ENCODE results near the gene GABARAP.

GABARAP gene

GRCh38 chr17:7251661-7252175, 9.5 kb upstream of the GABARAP start, which contains the start of gene CTDNEP1:
Gene CTDNEP1 (minus strand): TSS chr17:7251734. CDS start chr17:7251296, 438 bp downstream.
- no peak for TF ChIP-seq ZFX (IDR thresholded peaks at IDR 0.05)
- no peak for TF ChIP-seq CTCF (conservative IDR thresholded peaks at IDR 0.05)
- H3K27ac ChIP-seq: peak within 1 kb of the TSS; percentile 87

DNA sequence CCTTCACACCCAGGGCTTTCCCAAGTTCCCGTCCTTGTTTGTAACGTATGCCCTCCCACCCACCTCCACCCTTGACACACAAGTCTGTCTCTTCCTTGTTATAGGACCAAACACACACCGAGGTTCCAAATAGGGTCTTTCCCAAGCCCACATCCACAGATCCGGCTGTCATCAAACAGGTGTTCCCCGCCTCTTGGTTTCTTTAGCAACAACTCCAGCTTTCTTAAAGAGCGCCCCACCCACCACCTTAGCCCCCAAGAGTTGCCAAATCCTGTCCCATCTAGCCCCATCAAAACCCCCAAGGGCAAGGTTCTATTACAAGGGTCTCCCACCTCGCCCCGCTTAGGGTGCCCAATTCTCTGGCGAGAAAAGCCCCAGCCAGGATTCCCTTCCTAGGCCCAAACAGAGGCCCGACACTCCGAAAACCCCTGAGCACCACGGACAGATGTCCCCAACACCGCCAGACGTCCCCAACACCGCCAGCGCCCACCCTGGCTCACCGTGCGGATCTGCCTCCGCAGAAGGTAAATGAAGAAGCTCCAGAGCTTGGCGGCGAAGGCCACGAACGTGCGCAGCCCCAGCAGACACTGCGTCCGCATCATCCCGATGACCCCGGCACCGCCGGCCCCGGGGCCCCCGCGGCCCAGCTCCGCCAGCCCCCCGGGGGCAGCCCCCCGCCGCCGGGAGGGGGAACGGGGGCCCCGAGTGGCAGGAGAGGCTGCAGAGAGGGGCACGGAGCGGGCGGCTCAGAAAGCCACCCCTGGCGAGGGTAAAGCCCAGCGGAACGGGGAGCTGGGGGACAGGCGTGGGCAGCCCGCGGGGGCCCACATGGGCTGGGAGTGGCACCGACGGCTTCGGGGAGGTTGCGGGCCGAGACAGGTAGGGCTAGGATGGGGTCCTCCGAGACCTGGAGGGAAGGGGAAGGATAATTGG, 8.7 kb upstream of the GABARAP start:
- TF ChIP-seq CTCF (conservative IDR thresholded peaks at IDR 0.05): no peak
- peak; percentile 46 for TF ChIP-seq ZFX (IDR thresholded peaks at IDR 0.05)
- H3K27ac ChIP-seq: peak overlapping the region; percentile 87

DNA sequence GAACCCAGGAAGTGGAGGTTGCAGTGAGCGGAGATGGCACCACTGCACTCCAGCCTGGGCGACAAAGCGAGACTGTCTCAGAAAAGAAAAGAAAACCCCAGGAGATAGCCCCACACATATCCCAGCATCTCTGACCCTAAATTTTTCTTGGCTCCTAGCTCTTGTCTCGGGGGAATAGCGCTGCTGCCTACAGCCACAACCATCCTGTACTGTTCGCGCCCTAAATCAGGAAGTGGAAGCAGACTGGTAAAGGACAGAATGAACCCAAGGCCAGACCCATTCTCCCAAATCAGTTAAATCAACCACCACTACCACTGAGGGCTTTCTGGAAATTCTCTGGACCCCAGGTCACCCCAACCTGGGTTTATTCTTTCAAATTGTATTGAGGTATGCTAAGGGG, 7.6 kb upstream of the GABARAP start:
- H3K27ac ChIP-seq: peak overlapping the region; percentile 87

DNA sequence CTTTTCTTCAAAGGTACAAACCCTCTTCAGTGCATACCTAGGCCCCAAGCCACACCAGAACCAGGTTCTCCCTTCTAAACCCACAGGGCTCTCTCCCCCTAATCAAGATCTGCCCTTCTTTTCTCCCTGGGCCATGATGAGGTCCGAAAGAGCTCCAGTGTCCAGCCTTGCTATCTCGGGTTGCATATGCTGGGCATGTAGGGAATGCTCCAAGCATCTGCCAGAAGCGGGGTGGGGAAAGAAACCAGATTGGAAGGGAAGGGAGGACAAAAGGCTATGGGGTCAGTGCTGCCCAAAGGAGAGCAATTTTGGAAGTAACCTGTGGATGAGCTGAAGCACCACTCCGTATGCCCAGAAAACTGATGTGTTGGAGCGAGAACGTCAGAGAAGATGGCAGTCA, 7.0 kb upstream of the GABARAP start:
- no peak overlapping the region for H3K27ac ChIP-seq
- TF ChIP-seq CTCF (conservative IDR thresholded peaks at IDR 0.05) (no peak), ZFX (IDR thresholded peaks at IDR 0.05) (no peak)

More for the DNA sequence above, 7.6 kb upstream of the GABARAP start:
- TF ChIP-seq ZFX (IDR thresholded peaks at IDR 0.05): no peak
- no peak for TF ChIP-seq CTCF (conservative IDR thresholded peaks at IDR 0.05)

GRCh38 chr17:7248796-7249195, 6.5 kb upstream of the GABARAP start:
- H3K27ac ChIP-seq: no peak overlapping the region
- TF ChIP-seq ZFX (IDR thresholded peaks at IDR 0.05) (no peak), CTCF (conservative IDR thresholded peaks at IDR 0.05) (no peak)

DNA sequence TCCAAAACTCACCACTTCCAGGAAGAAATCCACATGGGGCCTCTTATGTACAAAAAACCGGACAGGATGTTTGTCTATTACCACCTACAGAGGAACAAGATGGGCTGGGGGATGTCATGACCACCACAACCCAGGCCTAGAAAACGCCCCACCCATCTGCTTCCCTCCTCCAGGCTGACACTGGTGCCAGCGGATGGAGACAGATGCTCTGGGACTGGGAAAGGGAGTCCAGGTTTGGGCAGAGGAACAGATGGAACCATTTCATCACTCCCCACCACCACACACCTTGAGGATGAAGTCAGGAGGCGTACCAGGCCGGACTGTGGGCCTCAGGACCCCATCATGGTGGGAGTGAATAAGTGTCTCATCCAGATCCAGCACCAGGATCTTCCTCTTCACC, 4.5 kb upstream of the GABARAP start:
- H3K27ac ChIP-seq: no peak overlapping the region
- TF ChIP-seq ZFX (IDR thresholded peaks at IDR 0.05): no peak
- TF ChIP-seq CTCF (conservative IDR thresholded peaks at IDR 0.05): no peak

GRCh38 chr17:7243838-7244237, 1.6 kb upstream of the GABARAP start:
- H3K27ac ChIP-seq: peak overlapping the region; percentile 94; the same call in 1 of the 2 replicates
